GM18873 (cell line): ENCODE measurements around the gene PLAAT5.
"Not testable (repeated sequence)": the region's sequence is repeated elsewhere in the genome, so short reads cannot be mapped to it uniquely, and the experiment has no call there.

Experiments used
- ATAC-seq: cut with Tn5 transposase; IDR thresholded peaks from one replicate; pipeline ENCODE4 v1.9.1; 2021; ENCODE audit warnings: mild to moderate bottlenecking, moderate library complexity, moderate number of reproducible peaks; ENCODE audit not compliant: unreplicated experiment, low FRiP score

PLAAT5 gene

DNA sequence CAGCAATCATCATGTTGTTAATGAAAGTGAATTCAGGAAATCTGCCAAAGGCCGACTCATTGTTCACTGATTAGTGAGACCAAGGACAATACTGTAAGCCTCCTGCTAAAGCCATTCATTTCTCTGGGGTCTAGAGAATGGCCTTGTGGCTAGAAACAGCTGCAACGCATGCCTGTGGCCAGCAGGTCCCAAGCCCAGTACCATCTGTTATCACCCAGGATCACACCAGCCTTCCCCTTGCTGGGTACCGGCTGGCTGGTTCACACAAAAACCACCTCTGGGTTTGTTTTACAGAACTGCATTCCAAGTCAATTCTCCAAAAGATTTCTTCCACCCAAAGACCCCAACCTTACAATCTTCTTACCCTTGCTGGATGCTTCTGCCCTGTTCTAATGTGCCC is 1.1 kb downstream of the PLAAT5 start:
- no peak for ATAC-seq

DNA sequence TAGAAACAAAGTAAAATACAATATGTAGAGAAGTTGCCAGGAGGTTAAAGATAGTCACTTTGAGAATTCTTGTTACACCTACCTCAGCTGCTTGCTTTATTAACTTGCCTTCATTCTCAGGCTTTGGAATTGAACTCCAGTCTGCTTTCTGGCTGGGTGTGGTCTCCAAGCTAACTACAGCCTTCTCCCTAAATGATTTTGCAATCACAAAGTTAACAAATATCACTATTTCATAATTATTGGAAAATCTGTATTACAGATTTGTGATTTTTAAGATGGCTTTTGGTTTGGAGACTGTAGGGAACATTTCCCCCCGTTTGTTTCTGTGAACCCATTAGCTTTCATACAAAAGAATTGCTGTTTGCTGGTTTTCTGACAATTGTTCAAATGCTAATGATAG is 2.2 kb downstream of the PLAAT5 start:
- ATAC-seq = no peak

DNA sequence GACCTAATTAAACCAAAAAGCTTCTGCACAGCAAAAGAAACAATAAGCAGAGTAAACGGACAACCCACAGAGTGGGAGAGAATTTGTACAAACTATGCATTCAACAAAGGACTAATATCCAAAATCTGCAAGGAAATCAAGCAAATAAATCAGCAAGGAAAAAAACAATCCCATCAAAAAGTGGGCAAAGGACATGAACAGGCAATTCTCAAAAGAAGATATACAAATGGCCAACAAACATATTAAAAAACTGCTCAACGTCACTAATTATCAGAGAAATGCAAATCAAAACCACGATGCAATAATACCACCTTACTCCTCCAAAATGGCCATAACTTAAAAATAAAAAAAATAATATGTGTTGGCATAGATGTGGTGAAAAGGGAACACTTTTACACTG is 5.2 kb downstream of the PLAAT5 start:
- ATAC-seq = no peak

DNA sequence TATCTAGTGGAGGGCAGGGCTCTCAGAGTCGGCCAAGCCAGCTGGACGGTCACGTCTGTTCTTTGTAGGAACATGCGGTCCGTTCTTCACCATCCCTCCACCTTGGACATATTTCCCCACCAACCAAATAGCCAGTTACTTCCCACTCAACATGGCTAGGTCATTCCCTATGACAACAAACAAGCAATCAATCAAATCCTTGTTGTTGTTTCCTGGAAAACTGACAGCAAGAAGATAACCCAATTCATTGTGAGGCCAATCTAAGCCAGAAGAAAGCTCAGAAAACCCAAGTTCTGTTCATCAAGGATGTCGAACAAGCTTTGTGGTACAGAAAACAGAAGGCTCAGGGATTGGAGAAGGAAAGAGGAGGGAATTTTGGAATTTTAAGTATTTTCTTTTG is 10.9 kb downstream of the PLAAT5 start:
- ATAC-seq = no peak

DNA sequence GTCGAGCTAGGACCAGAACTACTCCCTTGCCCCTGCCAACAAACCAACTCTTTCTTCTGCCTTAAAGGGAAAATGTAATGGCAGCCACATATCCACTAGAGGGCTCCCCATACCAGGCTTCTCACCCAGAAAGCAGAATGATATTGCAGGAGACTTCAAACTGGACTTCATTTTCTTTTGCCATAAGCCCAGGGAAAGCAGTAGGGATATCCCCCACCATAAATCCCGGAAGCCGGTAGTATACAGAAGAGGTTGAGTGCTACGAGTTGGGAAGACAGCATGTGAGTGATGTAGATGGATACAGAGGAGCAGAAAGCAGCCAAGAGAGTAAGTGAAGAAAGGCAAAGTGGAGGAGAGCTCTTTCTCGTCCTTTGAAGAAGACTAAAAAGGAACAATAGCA is 12.1 kb downstream of the PLAAT5 start:
- no peak for ATAC-seq

DNA sequence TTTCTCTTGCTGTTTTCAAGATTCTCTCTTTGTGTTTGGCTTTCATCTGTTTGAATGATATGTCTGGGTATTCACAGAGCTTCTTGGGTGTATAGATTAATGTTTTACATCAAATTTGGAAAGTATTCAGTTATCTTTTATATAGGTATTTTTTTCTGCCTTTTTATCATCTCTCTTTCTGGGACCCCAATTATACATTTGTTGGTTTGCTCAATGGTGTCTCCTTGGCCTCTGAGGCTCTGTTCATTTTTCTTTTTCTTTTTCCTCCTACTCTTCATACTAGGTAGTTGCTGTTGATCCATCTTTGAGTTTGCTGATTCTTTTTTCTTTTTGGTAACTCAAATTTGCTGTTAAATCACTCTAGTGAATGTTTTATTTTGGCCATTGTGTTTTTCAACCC is 14.3 kb downstream of the PLAAT5 start:
- ATAC-seq = no peak

DNA sequence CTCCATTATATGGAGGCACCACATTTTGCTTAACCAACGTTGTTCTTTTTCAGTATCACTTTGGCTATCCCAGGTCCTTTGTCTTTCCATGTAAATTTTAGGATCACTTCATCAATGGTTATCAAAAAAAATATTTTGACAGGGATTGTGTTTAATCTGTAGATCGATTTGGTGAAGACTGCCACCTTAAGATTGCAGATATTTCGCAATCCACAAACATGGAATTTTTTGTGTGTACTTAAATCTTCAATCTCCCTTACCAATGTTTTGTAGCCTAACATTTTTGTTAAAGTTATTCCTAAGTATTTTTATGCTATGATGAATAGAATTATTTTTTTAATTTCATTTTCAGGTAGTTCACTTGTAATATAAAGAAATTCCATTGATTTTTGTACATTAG is 18.6 kb downstream of the PLAAT5 start:
- no peak for ATAC-seq

DNA sequence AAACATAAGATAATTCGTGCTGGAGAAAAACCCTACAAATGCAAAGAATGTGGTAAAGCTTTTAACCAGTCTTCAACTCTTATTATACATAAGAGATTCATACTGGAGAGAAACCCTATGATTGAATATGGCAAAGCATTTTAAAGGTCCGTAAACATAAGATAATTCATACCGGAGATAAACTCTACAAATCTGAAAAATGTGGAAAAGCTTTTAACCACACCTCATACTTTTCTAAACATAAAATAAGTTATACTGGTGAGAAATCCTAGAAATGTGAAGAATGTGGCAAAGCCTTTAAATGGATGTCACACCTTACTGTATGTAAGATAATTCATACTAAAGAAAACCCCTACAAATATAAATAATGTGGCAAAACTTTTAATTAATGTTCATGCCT is 20.7 kb downstream of the PLAAT5 start:
- no peak for ATAC-seq

DNA sequence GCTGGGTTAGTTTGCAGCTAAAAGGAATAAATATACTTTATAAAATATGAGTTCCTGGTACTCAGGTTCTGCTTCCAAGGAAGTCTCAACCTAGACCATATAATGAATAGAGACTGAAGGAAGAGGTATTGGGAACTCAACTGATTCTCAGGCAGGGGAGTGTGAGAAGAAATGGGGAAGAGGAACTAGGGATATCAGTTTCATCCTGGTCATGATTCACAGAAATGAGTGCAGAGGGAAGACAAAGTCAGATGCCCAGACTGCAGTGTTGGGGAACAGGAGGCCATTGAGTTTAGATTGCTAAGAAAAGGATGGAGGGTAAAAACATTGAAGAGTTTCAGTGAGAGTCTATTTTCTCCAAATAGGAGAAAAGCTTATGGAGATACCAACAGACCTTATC is 28.8 kb downstream of the PLAAT5 start:
- ATAC-seq = no peak

DNA sequence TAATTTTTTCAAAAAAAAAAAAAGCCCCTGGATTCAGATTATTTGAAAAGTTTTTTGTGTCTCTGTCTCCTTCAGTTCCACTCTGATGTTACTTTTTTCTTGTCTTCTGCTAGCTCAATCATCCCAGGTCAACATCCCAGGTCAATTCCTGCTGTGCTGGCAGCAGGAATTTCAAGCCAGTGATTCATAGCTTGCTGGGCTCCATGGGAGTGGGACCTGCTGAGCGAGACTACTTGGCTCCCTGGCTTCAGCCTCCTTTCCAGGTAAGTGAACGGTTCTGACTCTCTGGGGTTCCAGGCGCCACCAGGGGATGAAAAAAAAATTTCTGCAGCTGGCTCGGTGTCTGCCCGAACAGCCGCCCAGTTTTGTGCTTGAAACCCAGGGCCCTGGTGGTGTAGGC is 31.4 kb downstream of the PLAAT5 start:
- ATAC-seq = no peak

DNA sequence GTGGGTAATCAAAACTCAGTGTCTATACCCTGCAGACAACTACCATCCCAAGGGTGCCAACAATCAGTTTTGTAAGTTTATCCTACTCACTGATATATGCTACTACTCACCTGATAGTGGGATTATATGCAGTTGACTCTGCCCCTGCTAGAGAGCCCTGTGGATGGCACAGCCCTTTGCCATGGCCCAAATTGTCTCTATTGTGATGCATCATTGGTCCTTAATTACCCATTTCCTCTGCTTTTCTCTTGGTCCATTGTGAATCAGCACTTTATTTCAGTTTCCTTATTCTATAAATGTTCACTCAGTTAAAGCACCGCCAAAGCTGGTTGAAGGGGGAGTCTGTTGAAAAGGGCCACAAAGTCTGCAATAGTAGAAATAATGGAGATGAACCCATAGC is 42.3 kb downstream of the PLAAT5 start:
- no peak for ATAC-seq

DNA sequence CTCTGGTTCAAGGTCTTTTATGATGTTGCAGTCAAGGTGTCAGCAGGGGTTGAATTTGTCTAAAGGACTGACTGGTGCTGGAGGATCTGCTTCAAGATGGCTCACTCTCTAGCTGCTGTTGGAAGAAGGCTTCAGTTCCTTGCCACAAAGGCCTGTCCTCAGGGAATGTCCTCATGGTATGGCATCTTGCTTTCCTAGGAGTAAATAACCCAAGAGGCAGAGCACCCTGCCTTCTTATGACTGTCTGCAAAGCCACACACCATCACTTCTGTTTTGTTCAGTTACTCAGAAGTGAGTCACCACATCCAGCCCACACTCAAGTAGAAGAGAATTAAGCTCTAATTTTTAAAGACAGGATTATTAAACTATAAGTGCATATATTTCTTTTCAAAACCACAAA is 45.2 kb downstream of the PLAAT5 start:
- ATAC-seq = no peak

DNA sequence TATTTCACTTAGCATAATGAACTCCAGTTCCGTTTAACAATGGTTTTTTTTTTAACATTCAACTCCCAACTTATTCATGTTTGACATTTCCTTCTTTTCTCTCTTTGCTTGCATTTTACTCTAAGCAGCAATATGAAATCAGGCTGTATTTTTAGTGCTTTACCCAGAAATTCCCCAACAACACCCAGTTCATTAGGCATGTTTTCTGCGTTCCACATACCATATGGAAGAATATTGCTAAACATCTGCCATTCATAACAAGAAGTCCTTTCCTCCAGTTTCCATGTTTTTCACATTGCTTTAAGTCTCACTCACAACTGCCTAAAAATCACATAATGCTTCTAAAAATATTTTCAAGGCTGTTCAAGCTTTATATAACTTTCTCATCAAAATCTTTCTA is 45.8 kb downstream of the PLAAT5 start:
- ATAC-seq = no peak

DNA sequence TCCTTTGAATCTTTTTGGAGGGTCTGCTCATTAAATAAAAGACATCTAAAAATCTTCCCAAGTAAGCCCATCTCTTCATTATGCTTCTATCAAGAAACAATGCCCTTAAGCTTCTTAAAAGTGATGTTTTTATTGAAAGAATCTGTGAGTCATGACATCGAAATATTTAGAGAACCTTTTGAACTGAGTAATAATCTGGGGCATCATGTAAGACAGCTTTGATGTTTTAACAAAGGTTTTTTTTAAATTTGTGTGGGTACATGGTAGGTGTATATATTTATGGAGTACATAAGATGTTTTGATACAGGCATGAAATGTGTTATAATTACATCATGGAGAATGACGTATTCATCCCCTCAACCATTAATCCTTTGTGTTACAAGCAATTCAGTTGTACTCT is 46.8 kb downstream of the PLAAT5 start:
- no peak for ATAC-seq

DNA sequence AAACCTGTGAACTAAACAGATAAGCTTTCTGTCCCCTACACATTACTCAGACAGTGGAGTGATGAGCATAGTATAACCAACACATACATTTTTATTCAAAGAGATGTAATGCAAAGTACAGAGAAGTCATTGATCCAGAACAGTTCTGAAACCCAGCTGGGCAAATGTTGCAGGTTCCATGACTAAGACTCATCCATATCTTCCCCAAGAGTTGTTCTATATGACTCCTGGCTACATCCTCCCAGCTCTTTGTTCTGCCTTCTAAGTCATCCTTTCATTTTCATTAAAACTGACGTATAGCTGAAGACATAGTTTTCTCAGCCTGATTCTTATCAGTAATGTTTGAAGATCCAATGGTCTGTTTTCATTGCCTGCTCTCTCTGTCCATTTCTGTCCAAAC is 47.3 kb downstream of the PLAAT5 start:
- ATAC-seq = no peak

DNA sequence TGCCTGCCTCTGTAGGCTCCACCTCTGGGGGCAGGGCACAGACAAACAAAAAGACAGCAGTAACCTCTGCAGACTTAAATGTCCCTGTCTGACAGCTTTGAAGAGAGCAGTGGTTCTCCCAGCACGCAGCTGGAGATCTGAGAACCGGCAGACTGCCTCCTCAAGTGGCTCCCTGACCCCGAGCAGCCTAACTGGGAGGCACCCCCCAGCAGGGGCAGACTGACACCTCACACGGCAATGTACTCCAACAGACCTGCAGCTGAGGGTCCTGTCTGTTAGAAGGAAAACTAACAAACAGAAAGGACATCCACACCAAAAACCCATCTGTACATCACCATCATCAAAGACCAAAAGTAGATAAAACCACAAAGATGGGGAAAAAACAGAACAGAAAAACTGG is 55.1 kb downstream of the PLAAT5 start:
- not testable (repeated sequence) for ATAC-seq

DNA sequence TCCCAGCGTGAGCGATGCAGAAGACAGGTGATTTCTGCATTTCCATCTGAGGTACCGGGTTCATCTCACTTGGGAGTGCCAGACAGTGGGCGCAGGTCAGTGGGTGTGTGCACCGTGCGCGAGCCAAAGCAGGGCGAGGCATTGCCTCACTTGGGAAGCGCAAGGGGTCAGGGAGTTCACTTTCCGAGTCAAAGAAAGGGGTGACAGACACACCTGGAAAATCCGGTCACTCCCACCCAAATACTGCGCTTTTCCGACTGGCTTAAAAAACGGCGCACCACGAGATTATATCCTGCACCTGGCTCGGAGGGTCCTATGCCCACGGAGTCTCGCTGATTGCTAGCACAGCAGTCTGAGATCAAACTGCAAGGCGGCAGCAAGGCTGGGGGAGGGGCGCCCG is 55.6 kb downstream of the PLAAT5 start:
- ATAC-seq = not testable (repeated sequence)

DNA sequence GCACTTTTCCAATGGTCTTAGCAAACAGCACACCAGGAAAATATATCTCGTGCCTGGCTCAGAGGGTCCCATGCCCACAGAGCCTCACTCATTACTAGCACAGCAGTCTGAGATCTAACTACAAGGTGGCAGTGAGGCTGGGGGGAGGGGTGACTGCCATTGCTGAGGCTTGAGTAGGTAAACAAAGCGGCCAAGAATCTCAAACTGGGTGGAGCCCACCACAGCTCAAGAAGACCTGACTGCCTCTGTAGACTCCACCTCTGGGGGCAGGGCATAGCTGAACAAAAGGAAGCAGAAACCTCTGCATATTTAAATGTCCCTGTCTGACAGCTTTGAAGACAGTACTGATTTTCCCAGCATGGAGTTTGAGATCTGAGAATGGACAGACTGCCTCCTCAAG is 60.2 kb downstream of the PLAAT5 start:
- ATAC-seq = not testable (repeated sequence)

DNA sequence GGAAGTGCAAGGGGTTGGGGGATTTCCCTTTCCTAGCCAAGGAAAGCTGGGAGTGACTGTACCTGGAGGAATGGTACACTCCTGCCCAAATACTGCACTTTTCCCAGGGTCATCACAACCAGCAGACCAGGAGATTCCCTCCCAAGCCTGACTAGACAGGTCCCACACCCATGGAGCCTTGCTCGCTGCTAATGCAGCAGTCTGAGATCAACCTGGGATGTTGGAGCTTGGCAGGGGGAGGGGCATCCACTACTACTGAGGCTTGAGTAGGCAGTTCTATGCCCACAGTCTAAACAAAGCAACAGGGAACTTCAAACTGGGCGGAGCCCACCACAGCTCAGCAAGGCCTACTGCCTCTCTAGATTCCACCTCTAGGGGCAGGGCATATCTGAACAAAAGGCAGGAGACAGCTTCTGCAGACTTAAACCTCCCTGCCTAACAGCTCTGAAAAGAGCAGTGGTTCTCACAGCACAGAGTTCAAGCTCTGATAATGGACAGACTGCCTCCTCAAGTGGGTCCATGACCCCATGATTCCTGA is 62.9 kb downstream of the PLAAT5 start:
- no peak for ATAC-seq

DNA sequence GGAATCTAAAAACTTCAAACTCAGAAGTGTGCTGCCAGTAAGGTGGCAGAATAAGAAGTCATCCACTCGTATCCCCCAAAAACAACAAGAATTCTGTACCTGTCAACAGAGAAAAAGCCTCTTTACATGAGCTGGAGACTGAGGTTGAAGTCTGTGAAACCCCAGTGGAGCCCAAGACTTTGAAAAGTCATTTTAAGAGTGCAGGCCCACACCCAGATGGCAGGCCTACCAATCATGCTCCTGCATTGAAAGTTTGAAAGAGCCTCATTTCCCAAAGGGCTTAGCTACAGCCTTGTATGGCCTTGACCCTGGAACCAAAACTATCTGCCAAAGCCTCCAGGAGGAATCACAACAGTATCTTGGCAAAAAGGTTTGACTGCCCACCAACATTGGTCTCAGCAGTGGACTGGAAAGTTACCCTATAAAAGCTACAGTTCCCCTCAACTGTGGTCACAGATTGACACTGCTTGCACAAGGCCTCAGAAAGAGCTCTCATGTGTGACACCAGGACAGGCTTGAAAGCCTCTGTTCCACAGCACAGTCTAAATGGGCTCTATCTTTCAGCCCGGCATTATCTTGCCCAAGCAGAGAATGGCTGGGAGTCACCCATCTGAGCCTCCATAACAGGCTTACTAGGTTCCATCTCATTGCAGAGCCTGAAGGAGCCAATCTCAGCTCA is 73.7 kb downstream of the PLAAT5 start:
- ATAC-seq = no peak
